Activated CD4-positive, alpha-beta T cell treated with anti-CD3 and anti-CD28 coated beads, Interleukin-2, amount 10 ng/mL, durations not matched to agents 7 days and 5 days (primary cell): ENCODE measurements around the gene GRM3. TPM values are rescaled to one million over a fixed set of nuclear protein-coding genes. Genes with fewer than 3 reads are reported as not detected.
"Not testable (repeated sequence)": the region's sequence is repeated elsewhere in the genome, so short reads cannot be mapped to it uniquely, and the experiment has no call there.

Experiments
- CTCF ChIA-PET: fragments of 350-600 bp; sonication (Branson Sonifier 250); formaldehyde crosslinking; loops from one replicate; lab custom pipeline; 2021; ENCODE audit warnings: antibody characterized with exemption; lab: Charles Lee
- POLR2A ChIA-PET: fragments of 350-600 bp; sonication (Branson Sonifier 250); formaldehyde crosslinking; loops from one replicate; lab custom pipeline; 2021; ENCODE audit warnings: antibody characterized with exemption; lab: Charles Lee
- DNase-seq: peaks from one replicate; pipeline ENCODE4 v3.0.0-alpha.2; 2020
- H3K27ac Mint-ChIP-seq: one replicate; pipeline ENCODE4 v1.8.0; 2021; ENCODE audit warnings: mild to moderate bottlenecking, moderate library complexity, mixed read lengths
- H3K27me3 Mint-ChIP-seq: one replicate; pipeline ENCODE4 v1.8.0; 2021; ENCODE audit warnings: mixed read lengths
- H3K36me3 Mint-ChIP-seq: one replicate; pipeline ENCODE4 v1.8.0; 2021; ENCODE audit warnings: low read depth, mixed read lengths
- H3K4me1 Mint-ChIP-seq: one replicate; pipeline ENCODE4 v1.8.0; 2021; ENCODE audit warnings: mixed read lengths
- H3K4me3 Mint-ChIP-seq: one replicate; pipeline ENCODE4 v1.8.0; 2021; ENCODE audit warnings: mild to moderate bottlenecking, moderate library complexity, mixed read lengths
- H3K9me3 Mint-ChIP-seq: one replicate; pipeline ENCODE4 v1.8.0; 2021; ENCODE audit warnings: mixed read lengths
- total RNA-seq, 2 experiments: library from RNA; stranded (reverse); gene quantifications; one replicate each; pipeline ENCODE4 v1.2.3, GENCODE V29; 2021

The GRM3 gene
- total RNA-seq, result not detected

DNA sequence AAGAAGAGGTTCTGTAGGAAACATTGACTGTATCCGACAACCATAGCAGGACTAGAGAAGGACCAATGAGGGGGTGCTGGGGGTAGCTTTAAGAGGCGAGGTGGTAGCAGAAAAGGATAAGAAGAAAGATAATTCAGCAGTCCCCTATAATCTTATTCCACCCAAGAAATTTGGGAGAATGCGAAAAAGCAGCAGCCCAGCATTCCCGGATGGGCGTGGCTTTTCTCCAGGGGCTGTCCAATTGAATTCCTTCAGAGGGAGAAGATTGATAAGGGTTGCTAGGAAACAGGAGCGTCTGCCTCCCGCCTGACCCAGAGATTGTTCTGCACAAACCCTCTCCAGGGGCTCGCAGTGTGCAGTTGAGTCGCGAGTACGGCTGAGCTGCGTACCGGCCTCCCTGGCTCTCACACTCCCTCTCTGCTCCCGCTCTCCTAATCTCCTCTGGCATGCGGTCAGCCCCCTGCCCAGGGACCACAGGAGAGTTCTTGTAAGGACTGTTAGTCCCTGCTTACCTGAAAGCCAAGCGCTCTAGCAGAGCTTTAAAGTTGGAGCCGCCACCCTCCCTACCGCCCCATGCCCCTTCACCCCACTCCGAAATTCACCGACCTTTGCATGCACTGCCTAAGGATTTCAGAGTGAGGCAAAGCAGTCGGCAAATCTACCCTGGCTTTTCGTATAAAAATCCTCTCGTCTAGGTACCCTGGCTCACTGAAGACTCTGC lies at the start of gene GRM3:
Gene GRM3 (plus strand): TSS at position 349 of the 721 bp plus-strand sequence. CDS start 121,237 bp downstream, outside the sequence.
- Mint-ChIP-seq H3K4me1 (no peaks in the 10 kb centered on the region), H3K36me3 (no peaks in the 10 kb centered on the region), H3K4me3 (no peak within 1 kb of the TSS), H3K9me3 (no peaks in the 10 kb centered on the region), H3K27me3 (peaks cover 27% of the 10 kb centered on the region), H3K27ac (no peak within 1 kb of the TSS)
- POLR2A ChIA-PET, result no interaction called here
- no peak for DNase-seq
- CTCF ChIA-PET, result no interaction called here

- H3K9me3 Mint-ChIP-seq, result no peaks in the 10 kb centered on the region
- no peak for DNase-seq
- no peak overlapping the region for H3K4me3 Mint-ChIP-seq
- H3K27ac Mint-ChIP-seq, result no peak overlapping the region
- H3K36me3 Mint-ChIP-seq, result no peaks in the 10 kb centered on the region
- H3K4me1 Mint-ChIP-seq, result no peaks in the 10 kb centered on the region
- no peaks in the 10 kb centered on the region for H3K27me3 Mint-ChIP-seq
- CTCF ChIA-PET, result no interaction called here
- POLR2A ChIA-PET, result no interaction called here
Measured at GRCh38 chr7:86598311-86598710, 45.4 kb upstream of the GRM3 start.

DNA sequence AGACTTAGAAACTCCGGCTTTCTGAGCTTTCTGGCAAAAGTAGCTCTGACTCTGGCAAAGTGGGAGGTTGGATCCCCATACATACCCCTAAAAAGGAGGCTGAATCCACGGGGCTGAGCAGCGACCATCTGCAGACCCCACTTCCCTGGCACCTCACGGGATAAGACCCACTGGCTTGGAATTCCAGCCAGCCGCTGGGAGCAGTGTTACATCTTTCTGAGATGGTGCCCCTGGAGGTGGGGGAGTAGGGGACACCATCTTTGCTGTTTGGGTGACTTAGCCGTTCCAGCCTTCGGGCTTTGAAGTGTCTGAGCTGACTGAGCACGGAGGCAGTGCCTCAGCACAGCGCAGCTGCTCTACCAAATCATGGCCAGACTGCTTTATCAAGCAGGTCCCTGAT lies 45.0 kb upstream of the GRM3 start:
- no peaks in the 10 kb centered on the region for H3K27me3 Mint-ChIP-seq
- no peak overlapping the region for H3K27ac Mint-ChIP-seq
- H3K9me3 Mint-ChIP-seq, result no peaks in the 10 kb centered on the region
- H3K4me1 Mint-ChIP-seq, result no peaks in the 10 kb centered on the region
- H3K4me3 Mint-ChIP-seq, result no peak overlapping the region
- CTCF ChIA-PET, result no interaction called here
- no peaks in the 10 kb centered on the region for H3K36me3 Mint-ChIP-seq
- POLR2A ChIA-PET, result no interaction called here
- no peak for DNase-seq

DNA sequence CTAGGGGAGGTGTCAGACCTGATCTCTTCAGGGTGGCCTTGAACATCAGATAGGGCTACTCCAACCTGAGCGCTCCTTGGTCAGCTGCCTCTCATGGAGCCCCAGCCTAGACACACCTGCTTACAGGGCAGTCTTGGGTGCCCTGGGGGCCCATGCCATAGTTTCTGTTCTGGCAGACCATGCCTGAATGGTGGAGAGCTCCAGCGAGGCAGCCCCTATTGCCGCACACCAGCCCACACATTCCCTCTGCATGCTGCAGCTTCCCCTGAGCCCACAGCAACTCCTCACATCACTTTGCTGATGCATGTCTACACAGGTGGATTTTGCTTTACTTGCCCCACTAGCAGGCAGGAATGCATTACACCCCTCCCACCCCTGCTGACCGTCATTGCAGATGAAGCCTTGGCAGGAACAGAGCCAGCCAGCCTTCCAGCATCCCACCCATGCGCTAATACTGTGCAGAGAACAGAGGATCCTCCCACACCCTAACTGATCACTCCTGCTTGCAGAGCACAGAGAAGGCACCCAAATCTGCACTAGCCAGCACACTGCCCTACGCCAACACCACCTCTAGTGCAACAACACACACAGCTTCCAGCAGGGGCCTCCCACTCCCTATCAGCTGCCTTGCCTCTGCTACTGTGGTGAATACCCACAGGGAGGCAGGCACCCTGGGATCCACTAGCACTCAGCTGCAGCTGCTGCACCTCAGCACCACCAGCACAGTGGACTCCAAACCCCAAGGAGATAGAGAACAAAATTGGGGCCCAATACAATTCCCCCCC lies 43.0 kb upstream of the GRM3 start:
- Mint-ChIP-seq H3K4me1 (no peaks in the 10 kb centered on the region), H3K9me3 (no peaks in the 10 kb centered on the region), H3K27me3 (no peaks in the 10 kb centered on the region), H3K4me3 (no peak overlapping the region), H3K36me3 (no peaks in the 10 kb centered on the region), H3K27ac (no peak overlapping the region)
- ChIA-PET CTCF (no interaction called here), POLR2A (no interaction called here)
- no peak for DNase-seq

GRCh38 chr7:86615711-86616110 lies 28.0 kb upstream of the GRM3 start:
- CTCF ChIA-PET, H3K36me3 Mint-ChIP-seq, DNase-seq, H3K27me3 Mint-ChIP-seq, H3K4me1 Mint-ChIP-seq, POLR2A ChIA-PET, H3K4me3 Mint-ChIP-seq, H3K27ac Mint-ChIP-seq: not testable (repeated sequence)
- H3K9me3 Mint-ChIP-seq, result peaks cover 18% of the 10 kb centered on the region

- H3K27ac Mint-ChIP-seq, result no peak overlapping the region
- H3K4me1 Mint-ChIP-seq, result no peaks in the 10 kb centered on the region
- H3K36me3 Mint-ChIP-seq, result no peaks in the 10 kb centered on the region
- peaks cover 27% of the 10 kb centered on the region for H3K27me3 Mint-ChIP-seq
- H3K9me3 Mint-ChIP-seq, result no peaks in the 10 kb centered on the region
- no peak for DNase-seq
- CTCF ChIA-PET, result no interaction called here
- no peak overlapping the region for H3K4me3 Mint-ChIP-seq
- POLR2A ChIA-PET, result no interaction called here
Measured at GRCh38 chr7:86644282-86645224, 844 bp downstream of the GRM3 start.

GRCh38 chr7:86645225-86645608 lies 1.5 kb downstream of the GRM3 start:
- no peak overlapping the region for H3K4me3 Mint-ChIP-seq
- DNase-seq, result no peak
- no peak overlapping the region for H3K27ac Mint-ChIP-seq
- POLR2A ChIA-PET, result no interaction called here
- CTCF ChIA-PET, result no interaction called here
- no peaks in the 10 kb centered on the region for H3K9me3 Mint-ChIP-seq
- H3K36me3 Mint-ChIP-seq, result no peaks in the 10 kb centered on the region
- H3K27me3 Mint-ChIP-seq, result peaks cover 27% of the 10 kb centered on the region
- no peaks in the 10 kb centered on the region for H3K4me1 Mint-ChIP-seq

GRCh38 chr7:86645676-86646276 lies 2.1 kb downstream of the GRM3 start:
- Mint-ChIP-seq H3K27ac (no peak overlapping the region), H3K4me1 (no peaks in the 10 kb centered on the region)

GRCh38 chr7:86647385-86648094 lies 3.8 kb downstream of the GRM3 start:
- Mint-ChIP-seq H3K27ac (no peak overlapping the region), H3K27me3 (peaks cover 24% of the 10 kb centered on the region), H3K9me3 (no peaks in the 10 kb centered on the region), H3K36me3 (no peaks in the 10 kb centered on the region), H3K4me1 (no peaks in the 10 kb centered on the region), H3K4me3 (no peak overlapping the region)
- no peak for DNase-seq
- ChIA-PET CTCF (no interaction called here), POLR2A (no interaction called here)

More at GRCh38 chr7:86645676-86646276, 2.1 kb downstream of the GRM3 start:
- CTCF ChIA-PET, result no interaction called here
- Mint-ChIP-seq H3K27me3 (peaks cover 27% of the 10 kb centered on the region), H3K9me3 (no peaks in the 10 kb centered on the region), H3K36me3 (no peaks in the 10 kb centered on the region), H3K4me3 (no peak overlapping the region)
- no peak for DNase-seq
- POLR2A ChIA-PET, result no interaction called here

DNA sequence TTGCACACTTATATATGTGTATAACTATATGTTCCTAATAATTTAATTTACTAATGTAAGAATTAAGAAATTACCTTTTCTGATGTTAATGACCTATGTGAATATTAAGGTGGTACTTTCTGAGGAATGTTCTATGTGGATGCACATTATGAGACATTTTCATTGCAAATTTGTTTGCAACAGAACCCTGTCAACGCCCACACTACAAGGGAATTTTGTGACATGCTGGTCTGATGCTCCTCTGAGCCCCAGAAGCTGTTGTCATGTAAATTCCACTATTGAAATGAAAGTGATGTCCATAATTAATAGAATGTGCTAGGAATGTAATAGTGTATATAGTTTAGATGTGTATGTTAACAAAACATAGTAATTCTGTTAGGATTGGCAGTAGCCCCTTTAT lies 4.5 kb downstream of the GRM3 start:
- Mint-ChIP-seq H3K27ac (no peak overlapping the region), H3K4me3 (no peak overlapping the region), H3K9me3 (no peaks in the 10 kb centered on the region), H3K4me1 (no peaks in the 10 kb centered on the region), H3K27me3 (peaks cover 22% of the 10 kb centered on the region), H3K36me3 (no peaks in the 10 kb centered on the region)
- POLR2A ChIA-PET, result no interaction called here
- no peak for DNase-seq
- CTCF ChIA-PET, result no interaction called here

DNA sequence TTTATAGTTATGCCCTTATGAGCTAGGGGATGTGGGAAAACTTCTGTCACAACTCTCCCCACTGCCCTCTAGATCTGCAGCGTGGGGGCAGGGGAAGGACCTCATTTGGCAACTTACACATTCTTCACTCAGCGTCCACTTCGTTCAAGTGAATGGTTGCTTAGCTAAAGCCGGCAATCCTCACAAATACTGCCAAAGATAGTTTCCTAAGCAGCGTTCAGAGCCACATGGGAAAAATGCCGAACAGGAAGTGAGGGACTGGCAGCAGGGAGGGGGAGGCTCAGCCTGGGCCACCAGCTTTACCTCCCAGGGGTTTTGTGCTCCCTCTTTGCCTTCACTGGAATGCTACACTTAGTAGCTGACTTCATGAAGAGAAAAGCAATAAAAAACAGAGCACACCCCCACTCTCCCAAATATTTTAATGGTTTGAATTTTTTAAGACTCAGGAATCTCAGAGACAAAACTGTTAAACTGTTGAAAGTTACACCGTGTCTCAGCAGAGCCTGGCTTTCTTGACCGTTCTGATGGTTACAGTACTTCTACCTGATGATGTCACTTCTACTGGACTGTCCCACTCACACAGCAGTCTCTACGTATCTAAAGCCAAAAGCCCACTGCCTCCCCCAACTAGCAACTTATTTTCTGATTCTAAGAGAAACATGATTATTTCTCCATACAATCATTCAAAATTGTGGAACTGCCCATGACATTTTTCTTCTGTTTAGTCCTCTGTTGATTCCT lies 10.4 kb downstream of the GRM3 start:
- ChIA-PET POLR2A (no interaction called here), CTCF (no interaction called here)
- H3K9me3 Mint-ChIP-seq, result no peaks in the 10 kb centered on the region
- H3K4me3 Mint-ChIP-seq, result no peak overlapping the region
- no peaks in the 10 kb centered on the region for H3K27me3 Mint-ChIP-seq
- no peak for DNase-seq
- H3K36me3 Mint-ChIP-seq, result no peaks in the 10 kb centered on the region
- no peaks in the 10 kb centered on the region for H3K4me1 Mint-ChIP-seq
- H3K27ac Mint-ChIP-seq, result no peak overlapping the region

DNA sequence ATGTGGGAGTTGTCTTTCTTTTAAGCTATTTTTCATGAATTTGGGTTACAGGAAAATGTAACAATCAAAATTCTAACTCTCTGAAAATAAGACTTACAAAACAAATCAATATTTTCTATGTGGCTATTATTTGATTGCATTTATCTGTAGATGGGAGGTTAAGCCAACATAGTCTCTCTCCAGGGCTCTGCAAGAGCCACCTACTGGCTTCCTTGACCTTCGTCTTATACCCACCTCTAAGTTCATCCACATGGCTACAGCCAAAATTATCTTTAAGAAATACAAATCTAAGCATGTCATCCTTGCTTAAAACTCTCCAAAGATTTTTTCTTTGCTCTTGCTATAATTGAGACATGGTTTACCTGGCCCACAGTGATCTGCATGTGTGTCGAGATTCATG lies 14.2 kb downstream of the GRM3 start:
- CTCF ChIA-PET, result no interaction called here
- H3K4me1 Mint-ChIP-seq, result no peaks in the 10 kb centered on the region
- POLR2A ChIA-PET, result no interaction called here
- H3K27ac Mint-ChIP-seq, result no peak overlapping the region
- DNase-seq, result no peak
- no peaks in the 10 kb centered on the region for H3K9me3 Mint-ChIP-seq
- no peaks in the 10 kb centered on the region for H3K36me3 Mint-ChIP-seq
- no peak overlapping the region for H3K4me3 Mint-ChIP-seq
- no peaks in the 10 kb centered on the region for H3K27me3 Mint-ChIP-seq
